OCI-LY1 (cell line): ENCODE data around the gene IFRD1.

Source experiments
- H2AFZ ChIP-seq: fragments of 200-600 bp; sonication (generic), shearing (Covaris generic); 2 replicates; pipeline ENCODE4 v1.6.0; 2014; ENCODE audit warnings: antibody characterized with exemption, mild to moderate bottlenecking, low read length
- H3F3A ChIP-seq: fragments of 200-600 bp; sonication (generic), shearing (Covaris generic); 2 replicates; pipeline ENCODE4 v1.6.0; 2014; ENCODE audit warnings: mild to moderate bottlenecking, antibody characterized with exemption, low read length, moderate library complexity; ENCODE audit not compliant: insufficient read depth
- H3K27ac ChIP-seq: fragments of 200-600 bp; sonication (generic); 2 replicates; pipeline ENCODE4 v1.5.1; 2014; ENCODE audit warnings: low read length, mixed run types, mild to moderate bottlenecking, low read depth; ENCODE audit not compliant: poor library complexity, severe bottlenecking
- H3K27me3 ChIP-seq: fragments of 200-600 bp; sonication (generic); 2 replicates; pipeline ENCODE4 v1.6.0; 2014; ENCODE audit warnings: antibody characterized with exemption, mild to moderate bottlenecking, low read length, moderate library complexity; ENCODE audit not compliant: insufficient read depth
- H3K36me3 ChIP-seq: fragments of 200-600 bp; sonication (generic); 2 replicates; pipeline ENCODE4 v1.6.1; 2014; ENCODE audit warnings: mild to moderate bottlenecking, antibody characterized with exemption, low read length, moderate library complexity, mixed read lengths; ENCODE audit not compliant: insufficient read depth
- H3K4me1 ChIP-seq: fragments of 200-600 bp; sonication (generic); 2 replicates; pipeline ENCODE4 v1.5.1; 2014; ENCODE audit warnings: mild to moderate bottlenecking, low read length, moderate library complexity; ENCODE audit not compliant: insufficient read depth, severe bottlenecking
- H3K4me2 ChIP-seq: fragments of 200-600 bp; sonication (generic), shearing (Covaris generic); 2 replicates; pipeline ENCODE4 v1.6.1; 2014; ENCODE audit warnings: low read length
- H3K4me3 ChIP-seq: fragments of 200-600 bp; sonication (generic); 2 replicates; pipeline ENCODE4 v1.5.1; 2014; ENCODE audit warnings: low read length, low read depth, mild to moderate bottlenecking, mixed read lengths; ENCODE audit not compliant: poor library complexity, severe bottlenecking
- H3K79me2 ChIP-seq: fragments of 200-600 bp; shearing (Covaris generic); 2 replicates; pipeline ENCODE4 v1.6.1; 2016; ENCODE audit warnings: mixed run types, low read length, mixed read lengths; ENCODE audit not compliant: insufficient read depth
- H3K9ac ChIP-seq: fragments of 200-600 bp; sonication (generic), shearing (Covaris generic); 2 replicates; pipeline ENCODE4 v1.6.1; 2014; ENCODE audit warnings: mild to moderate bottlenecking, low read length, mixed read lengths
- H3K9me2 ChIP-seq: fragments of 200-600 bp; sonication (generic), shearing (Covaris generic); 2 replicates; pipeline ENCODE4 v1.6.1; 2014; ENCODE audit warnings: low read depth, mild to moderate bottlenecking, low read length, mixed read lengths
- H3K9me3 ChIP-seq: fragments of 200-600 bp; shearing (Covaris generic); 2 replicates; pipeline ENCODE4 v1.6.1; 2014; ENCODE audit warnings: low read length, mixed read lengths
- H4K20me1 ChIP-seq: fragments of 200-600 bp; sonication (generic), shearing (Covaris generic); 2 replicates; pipeline ENCODE4 v1.6.0; 2016; ENCODE audit warnings: mild to moderate bottlenecking, low read length; ENCODE audit not compliant: insufficient read depth
- CTCF ChIP-seq: fragments of 200-600 bp; sonication (generic), shearing (Covaris generic); IDR thresholded peaks from 2 replicates; pipeline ENCODE4 v1.5.1; 2017; ENCODE audit warnings: mild to moderate bottlenecking, antibody characterized with exemption, low read length, moderate library complexity, mixed read lengths
- EZH2 ChIP-seq: fragments of 200-600 bp; sonication (generic), shearing (Covaris generic); IDR thresholded peaks from 2 replicates; pipeline ENCODE4 v1.8.0; 2017; ENCODE audit warnings: borderline replicate concordance, mixed run types, mild to moderate bottlenecking, antibody characterized with exemption, low read length, moderate library complexity, mixed read lengths

IFRD1 gene

GRCh38 chr7:112437072-112437471, 13.2 kb upstream of the IFRD1 start:
- no peaks in the 10 kb centered on the region for H3K4me1 ChIP-seq
- no peaks in the 10 kb centered on the region for H3K36me3 ChIP-seq
- no peaks in the 10 kb centered on the region for H3F3A ChIP-seq
- H3K9me3 ChIP-seq: no peaks in the 10 kb centered on the region
- no peak overlapping the region for H3K27ac ChIP-seq
- no peak overlapping the region for H3K4me2 ChIP-seq
- no peaks in the 10 kb centered on the region for H3K79me2 ChIP-seq
- no peak overlapping the region for H2AFZ ChIP-seq
- H4K20me1 ChIP-seq: no peaks in the 10 kb centered on the region
- H3K4me3 ChIP-seq: no peak overlapping the region
- TF ChIP-seq EZH2: no peak
- TF ChIP-seq CTCF: no peak
- no peak overlapping the region for H3K9ac ChIP-seq
- no peaks in the 10 kb centered on the region for H3K9me2 ChIP-seq
- H3K27me3 ChIP-seq: no peaks in the 10 kb centered on the region

GRCh38 chr7:112439476-112439875, 10.8 kb upstream of the IFRD1 start:
- no peak for TF ChIP-seq CTCF
- TF ChIP-seq EZH2: no peak
- no peaks in the 10 kb centered on the region for H3K9me2 ChIP-seq
- H3K79me2 ChIP-seq: no peaks in the 10 kb centered on the region
- no peaks in the 10 kb centered on the region for H4K20me1 ChIP-seq
- H3K27ac ChIP-seq: no peak overlapping the region
- H3K36me3 ChIP-seq: no peaks in the 10 kb centered on the region
- H3K4me1 ChIP-seq: no peaks in the 10 kb centered on the region
- no peak overlapping the region for H3K4me3 ChIP-seq
- no peak overlapping the region for H2AFZ ChIP-seq
- no peaks in the 10 kb centered on the region for H3K9me3 ChIP-seq
- H3K4me2 ChIP-seq: no peak overlapping the region
- no peak overlapping the region for H3K9ac ChIP-seq
- H3F3A ChIP-seq: no peaks in the 10 kb centered on the region
- no peaks in the 10 kb centered on the region for H3K27me3 ChIP-seq

- H3K9me3 ChIP-seq: no peaks in the 10 kb centered on the region
- TF ChIP-seq EZH2 (no peak), CTCF (no peak)
- H3K27ac ChIP-seq: no peak overlapping the region
- H3F3A ChIP-seq: no peaks in the 10 kb centered on the region
- H3K79me2 ChIP-seq: no peaks in the 10 kb centered on the region
- H3K9me2 ChIP-seq: no peaks in the 10 kb centered on the region
- no peaks in the 10 kb centered on the region for H3K27me3 ChIP-seq
- no peak overlapping the region for H2AFZ ChIP-seq
- no peak overlapping the region for H3K9ac ChIP-seq
- H3K4me2 ChIP-seq: no peak overlapping the region
- no peaks in the 10 kb centered on the region for H3K36me3 ChIP-seq
- H3K4me1 ChIP-seq: no peaks in the 10 kb centered on the region
- H3K4me3 ChIP-seq: no peak overlapping the region
- H4K20me1 ChIP-seq: no peaks in the 10 kb centered on the region
These were observed 8.1 kb upstream of the IFRD1 start for GRCh38 chr7:112442210-112442609.
